Hepatocyte (in vitro differentiated cells): ENCODE measurements around the gene CGB7.

ENCODE experiments used
- EZH2 ChIP-seq: fragments of 200-600 bp; sonication (generic); IDR thresholded peaks from 2 replicates; pipeline ENCODE4 v1.6.1; 2016; ENCODE audit warnings: antibody characterized with exemption, mild to moderate bottlenecking, borderline replicate concordance
- EZH2phosphoT487 ChIP-seq: fragments of 200-600 bp; sonication (generic); IDR thresholded peaks from one replicate; pipeline ENCODE4 v1.6.1; 2018; ENCODE audit warnings: antibody characterized with exemption, mild to moderate bottlenecking, low read depth, moderate library complexity; ENCODE audit not compliant: unreplicated experiment, severe bottlenecking
- TF ChIP-seq, protein P1 (sequence below): fragments of 200-600 bp; sonication (generic); IDR thresholded peaks from 2 replicates; pipeline ENCODE4 v1.5.1; 2016; ENCODE audit warnings: antibody characterized with exemption, mild to moderate bottlenecking; ENCODE audit not compliant: poor library complexity

DNA sequence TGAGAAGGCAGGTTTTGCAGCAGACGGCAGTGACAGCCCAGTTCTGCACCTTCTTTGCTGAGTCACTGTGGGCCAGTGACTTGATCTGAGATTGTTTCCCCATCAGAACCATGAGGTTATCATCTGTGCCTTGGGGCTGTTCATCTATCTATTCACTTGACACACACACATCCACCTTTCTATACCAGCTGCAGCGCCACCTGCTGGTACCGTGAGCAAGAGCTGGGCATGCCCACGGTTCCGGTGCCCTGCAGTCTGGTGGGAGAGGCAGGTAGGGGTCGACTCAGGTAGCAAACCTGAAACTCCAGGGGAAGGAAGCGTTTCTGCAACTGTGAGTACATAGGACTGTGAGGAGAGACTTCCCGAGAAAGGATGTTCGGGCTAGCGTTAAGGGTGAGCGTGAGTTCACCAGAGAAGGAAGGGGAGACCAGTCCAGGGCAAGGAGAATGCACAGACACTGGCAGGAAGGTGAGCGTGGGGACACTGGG lies 49.1 kb upstream of the CGB7 start:
- TF ChIP-seq, protein P1, sequence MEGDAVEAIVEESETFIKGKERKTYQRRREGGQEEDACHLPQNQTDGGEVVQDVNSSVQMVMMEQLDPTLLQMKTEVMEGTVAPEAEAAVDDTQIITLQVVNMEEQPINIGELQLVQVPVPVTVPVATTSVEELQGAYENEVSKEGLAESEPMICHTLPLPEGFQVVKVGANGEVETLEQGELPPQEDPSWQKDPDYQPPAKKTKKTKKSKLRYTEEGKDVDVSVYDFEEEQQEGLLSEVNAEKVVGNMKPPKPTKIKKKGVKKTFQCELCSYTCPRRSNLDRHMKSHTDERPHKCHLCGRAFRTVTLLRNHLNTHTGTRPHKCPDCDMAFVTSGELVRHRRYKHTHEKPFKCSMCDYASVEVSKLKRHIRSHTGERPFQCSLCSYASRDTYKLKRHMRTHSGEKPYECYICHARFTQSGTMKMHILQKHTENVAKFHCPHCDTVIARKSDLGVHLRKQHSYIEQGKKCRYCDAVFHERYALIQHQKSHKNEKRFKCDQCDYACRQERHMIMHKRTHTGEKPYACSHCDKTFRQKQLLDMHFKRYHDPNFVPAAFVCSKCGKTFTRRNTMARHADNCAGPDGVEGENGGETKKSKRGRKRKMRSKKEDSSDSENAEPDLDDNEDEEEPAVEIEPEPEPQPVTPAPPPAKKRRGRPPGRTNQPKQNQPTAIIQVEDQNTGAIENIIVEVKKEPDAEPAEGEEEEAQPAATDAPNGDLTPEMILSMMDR: peak; percentile 80
- no peak for TF ChIP-seq EZH2phosphoT487
- no peak for TF ChIP-seq EZH2
